ENCODE results near the gene AK5. TPM values are rescaled to one million over a fixed set of nuclear protein-coding genes. Genes with fewer than 3 reads are reported as not detected.
"Not testable (repeated sequence)": the region's sequence is repeated elsewhere in the genome, so short reads cannot be mapped to it uniquely, and the experiment has no call there.

Gene AK5
- total RNA-seq, 1 donor from 2014 or later: not detected

DNA sequence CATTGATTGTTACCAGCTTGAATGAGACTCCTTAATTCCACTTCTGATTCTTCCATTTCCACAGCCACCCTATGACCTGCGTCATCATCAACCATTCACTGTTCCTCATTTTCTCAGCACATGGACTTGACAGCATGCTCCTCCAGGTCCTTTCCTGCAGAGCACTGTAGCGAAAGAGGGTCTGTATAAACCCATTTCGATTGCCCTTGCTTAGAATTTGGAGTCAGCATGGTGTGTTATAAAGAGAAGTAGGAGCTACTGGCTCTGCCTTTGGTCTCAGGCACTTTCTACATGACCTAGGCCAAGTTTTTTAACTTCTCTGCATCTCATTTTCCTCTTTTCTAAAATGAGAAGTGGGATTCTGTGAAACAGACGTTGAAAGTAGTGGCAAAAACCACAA, 133.8 kb downstream of the AK5 start:
- ChIA-PET POLR2A (no interaction called here), CTCF (no interaction called here)
- ATAC-seq (ENCODE audit: low read depth): no peak
- no peak overlapping the region for H3K4me3 Mint-ChIP-seq
- peaks cover 2% of the 10 kb centered on the region for H3K9me3 Mint-ChIP-seq
- no peak for DNase-seq
- H3K27ac Mint-ChIP-seq: no peak overlapping the region
- H3K27me3 Mint-ChIP-seq: peaks cover 52% of the 10 kb centered on the region
- intact Hi-C loops (cut with micrococcal nuclease): no loop called here
- no peaks in the 10 kb centered on the region for H3K36me3 Mint-ChIP-seq (ENCODE audit: low read depth)
- TF ChIP-seq, protein P1, sequence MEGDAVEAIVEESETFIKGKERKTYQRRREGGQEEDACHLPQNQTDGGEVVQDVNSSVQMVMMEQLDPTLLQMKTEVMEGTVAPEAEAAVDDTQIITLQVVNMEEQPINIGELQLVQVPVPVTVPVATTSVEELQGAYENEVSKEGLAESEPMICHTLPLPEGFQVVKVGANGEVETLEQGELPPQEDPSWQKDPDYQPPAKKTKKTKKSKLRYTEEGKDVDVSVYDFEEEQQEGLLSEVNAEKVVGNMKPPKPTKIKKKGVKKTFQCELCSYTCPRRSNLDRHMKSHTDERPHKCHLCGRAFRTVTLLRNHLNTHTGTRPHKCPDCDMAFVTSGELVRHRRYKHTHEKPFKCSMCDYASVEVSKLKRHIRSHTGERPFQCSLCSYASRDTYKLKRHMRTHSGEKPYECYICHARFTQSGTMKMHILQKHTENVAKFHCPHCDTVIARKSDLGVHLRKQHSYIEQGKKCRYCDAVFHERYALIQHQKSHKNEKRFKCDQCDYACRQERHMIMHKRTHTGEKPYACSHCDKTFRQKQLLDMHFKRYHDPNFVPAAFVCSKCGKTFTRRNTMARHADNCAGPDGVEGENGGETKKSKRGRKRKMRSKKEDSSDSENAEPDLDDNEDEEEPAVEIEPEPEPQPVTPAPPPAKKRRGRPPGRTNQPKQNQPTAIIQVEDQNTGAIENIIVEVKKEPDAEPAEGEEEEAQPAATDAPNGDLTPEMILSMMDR (IDR thresholded peaks at IDR 0.05): no peak
- peaks cover 15% of the 10 kb centered on the region for H3K4me1 Mint-ChIP-seq

DNA sequence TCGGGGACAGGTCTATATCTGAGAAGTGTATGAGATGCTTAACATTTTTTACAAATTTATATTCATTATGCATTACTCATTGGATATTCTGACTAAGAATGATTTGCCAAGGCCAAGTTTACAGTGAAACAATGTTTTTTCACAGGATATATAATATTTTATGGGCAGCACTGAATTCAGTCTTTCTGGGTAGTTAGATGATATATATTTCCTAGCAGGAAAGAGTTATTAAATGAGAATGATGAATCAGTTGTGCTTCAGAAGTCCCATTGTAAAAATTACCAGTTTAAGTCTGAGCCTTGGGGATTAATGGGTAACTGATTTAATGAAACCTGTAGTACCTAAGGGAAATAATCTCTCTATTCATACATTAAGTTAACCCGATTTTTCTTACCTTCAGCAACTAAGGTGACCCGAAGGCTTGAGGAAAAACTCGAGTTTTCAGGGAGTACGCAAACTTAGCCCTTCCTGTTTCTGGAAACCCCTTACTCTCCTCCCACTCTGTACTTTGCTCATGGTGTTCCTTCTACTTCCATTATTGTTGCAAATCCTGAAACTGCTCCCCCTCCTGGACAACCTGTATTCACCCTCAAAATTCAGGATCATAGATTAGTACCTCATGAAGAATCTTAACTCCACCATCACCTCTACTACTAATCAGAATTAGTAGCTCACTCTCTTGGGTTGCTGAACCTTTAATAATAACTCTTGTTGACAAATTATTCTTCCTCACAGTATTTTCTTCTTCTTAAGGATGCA, 135.1 kb downstream of the AK5 start:
- TF ChIP-seq, protein P1 (IDR thresholded peaks at IDR 0.05): no peak
- ATAC-seq (ENCODE audit: low read depth) (no peak), DNase-seq (no peak)
- Mint-ChIP-seq H3K36me3 (ENCODE audit: low read depth) (no peaks in the 10 kb centered on the region), H3K4me1 (peaks cover 15% of the 10 kb centered on the region), H3K27me3 (peaks cover 48% of the 10 kb centered on the region), H3K9me3 (peaks cover 2% of the 10 kb centered on the region), H3K27ac (no peak overlapping the region), H3K4me3 (no peak overlapping the region)
- intact Hi-C loops (cut with micrococcal nuclease): no loop called here
- ChIA-PET CTCF (no interaction called here), POLR2A (no interaction called here)

DNA sequence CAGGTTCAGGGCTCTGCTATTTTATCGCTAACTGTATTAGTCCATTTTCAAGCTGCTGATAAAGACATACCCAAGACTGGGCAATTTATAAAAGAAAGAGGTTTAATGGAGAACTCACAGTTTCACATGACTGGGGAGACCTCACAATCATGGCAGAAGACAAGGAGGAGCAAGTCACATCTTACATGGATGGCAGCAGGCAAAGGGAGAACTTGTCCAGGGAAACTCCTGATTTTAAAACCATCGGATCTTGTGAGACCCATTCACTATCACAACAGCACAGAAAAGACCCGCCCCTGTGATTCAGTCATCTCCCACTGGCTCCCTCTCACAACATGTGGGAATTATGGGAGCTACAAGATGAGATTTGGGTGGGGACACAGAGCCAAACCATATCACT, 136.2 kb downstream of the AK5 start:
- peaks cover 44% of the 10 kb centered on the region for H3K27me3 Mint-ChIP-seq
- H3K4me3 Mint-ChIP-seq; ATAC-seq (ENCODE audit: low read depth); H3K9me3 Mint-ChIP-seq; intact Hi-C loops (cut with micrococcal nuclease); H3K36me3 Mint-ChIP-seq (ENCODE audit: low read depth); H3K27ac Mint-ChIP-seq; CTCF ChIA-PET; DNase-seq; POLR2A ChIA-PET: not testable (repeated sequence)
- H3K4me1 Mint-ChIP-seq: peaks cover 10% of the 10 kb centered on the region

DNA sequence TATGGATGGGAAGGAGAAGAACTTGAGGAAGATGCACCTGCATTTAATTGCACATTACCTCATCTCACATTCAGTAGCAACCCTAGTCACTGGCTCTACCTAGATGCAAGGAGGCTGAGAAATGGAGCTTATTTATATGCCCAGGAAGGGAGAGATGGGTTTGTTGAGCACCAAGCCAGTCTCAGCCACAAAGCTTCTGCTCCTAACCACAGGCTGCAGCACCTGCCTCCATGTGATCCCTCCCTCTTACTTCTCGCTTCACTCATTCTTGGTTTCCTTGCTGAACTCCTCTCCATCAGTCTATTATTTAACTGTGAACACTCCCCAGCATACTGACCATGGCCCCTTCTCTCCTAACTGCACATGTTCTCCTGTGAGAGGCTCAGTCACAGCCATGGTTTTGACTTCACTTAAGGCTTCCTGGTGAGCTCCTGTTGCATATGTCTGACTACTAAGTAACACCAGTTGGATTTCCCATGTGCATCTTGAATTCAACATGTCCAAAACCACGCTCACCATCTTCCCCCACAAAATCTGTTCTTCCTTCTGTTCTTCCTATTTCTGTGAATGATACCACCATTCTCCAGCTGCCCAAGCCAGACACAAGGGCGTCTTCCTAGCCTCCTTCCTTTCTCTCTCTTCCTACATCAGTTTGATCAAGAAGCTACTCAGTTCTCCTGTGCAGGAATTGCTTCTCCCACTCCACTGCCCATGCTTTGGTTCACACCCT, 139.8 kb downstream of the AK5 start:
- Mint-ChIP-seq H3K4me3 (no peak overlapping the region), H3K27ac (no peak overlapping the region), H3K36me3 (ENCODE audit: low read depth) (no peaks in the 10 kb centered on the region), H3K27me3 (peaks cover 33% of the 10 kb centered on the region), H3K4me1 (no peaks in the 10 kb centered on the region), H3K9me3 (peaks cover 11% of the 10 kb centered on the region)
- TF ChIP-seq, protein P1 (IDR thresholded peaks at IDR 0.05): no peak
- intact Hi-C loops (cut with micrococcal nuclease): no loop called here
- DNase-seq (no peak), ATAC-seq (ENCODE audit: low read depth) (no peak)
- ChIA-PET CTCF (no interaction called here), POLR2A (no interaction called here)

DNA sequence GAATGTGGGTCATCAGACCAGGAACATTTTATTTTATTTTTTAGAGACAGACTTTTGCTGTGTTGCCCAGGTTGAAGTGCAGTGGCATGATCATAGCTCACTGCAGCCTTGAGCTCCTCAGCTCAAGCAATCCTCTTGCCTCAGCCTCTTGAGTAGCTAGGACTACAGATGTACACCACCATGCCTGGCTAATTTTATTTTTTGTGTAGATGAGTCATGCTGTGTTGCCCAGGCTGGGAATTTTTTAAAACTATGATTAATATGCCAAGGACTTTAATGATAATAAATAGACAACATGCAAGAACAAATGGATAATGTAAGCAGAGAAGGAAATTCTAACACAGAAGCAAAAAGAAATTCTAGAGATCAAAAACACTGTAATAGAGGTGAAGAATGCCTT, 142.4 kb downstream of the AK5 start:
- H3K9me3 Mint-ChIP-seq: peaks cover 15% of the 10 kb centered on the region
- H3K4me3 Mint-ChIP-seq: no peak overlapping the region
- no peaks in the 10 kb centered on the region for H3K36me3 Mint-ChIP-seq (ENCODE audit: low read depth)
- intact Hi-C loops (cut with micrococcal nuclease): no loop called here
- H3K27ac Mint-ChIP-seq: no peak overlapping the region
- TF ChIP-seq, protein P1 (IDR thresholded peaks at IDR 0.05): no peak
- peaks cover 22% of the 10 kb centered on the region for H3K27me3 Mint-ChIP-seq
- no peak for ATAC-seq (ENCODE audit: low read depth)
- ChIA-PET CTCF (no interaction called here), POLR2A (no interaction called here)
- no peaks in the 10 kb centered on the region for H3K4me1 Mint-ChIP-seq
- DNase-seq: no peak

Data from activated B cell treated with CpG ODN at 0.5 μM for 24 hours (primary cell).